ENCODE data around the gene ASIC2. TPM values are rescaled to one million over a fixed set of nuclear protein-coding genes. Genes with fewer than 3 reads are reported as not detected.

The ASIC2 gene
- total and polyA plus RNA-seq, 2 donors (not counting 1 experiment from before 2014, with no cell fraction given), result not detected

GRCh38 chr17:33234233-33234632, 58.9 kb downstream of the ASIC2 start:
- intact Hi-C loops (cut with micrococcal nuclease), result no loop called here
- H3K27ac Mint-ChIP-seq, result no peak overlapping the region
- no peaks in the 10 kb centered on the region for H4K20me1 ChIP-seq (ENCODE audit: control insufficient read depth, insufficient read depth, low read length, poor library complexity, severe bottlenecking)
- no peaks in the 10 kb centered on the region for H3K9me3 Mint-ChIP-seq (ENCODE audit: insufficient read depth)
- no peak overlapping the region for H3K4me3 ChIP-seq (ENCODE audit: control extremely low read depth in 1 of 5, extremely low read depth in 1 of 5, insufficient read depth in 1 of 5, low read depth in 2 of 5, low read length in 4 of 5)
- ChIA-PET POLR2A (no interaction called here), CTCF (no interaction called here)
- no peak overlapping the region for H3K4me3 Mint-ChIP-seq
- no peaks in the 10 kb centered on the region for H3K79me2 ChIP-seq (ENCODE audit: control insufficient read depth, insufficient read depth, low read length)
- H3K27me3 Mint-ChIP-seq, result peaks cover 10% of the 10 kb centered on the region
- H3K9me3 ChIP-seq (ENCODE audit: control extremely low read depth in 1 of 3, control insufficient read depth in 2 of 3, insufficient read depth in 1 of 3, low read length in 2 of 3), result peaks cover 0 to 7% (median 0%) of the 10 kb centered on the region in 3 donors
- H3K9ac ChIP-seq (ENCODE audit: low read length), result no peak overlapping the region
- no peak overlapping the region for H2AFZ ChIP-seq (ENCODE audit: insufficient read depth, low read depth, low read length, poor library complexity, severe bottlenecking)
- no peaks in the 10 kb centered on the region for H3K4me1 Mint-ChIP-seq
- no peak overlapping the region for H3K4me2 ChIP-seq (replicated peaks; ENCODE audit: low read depth, low read length, poor library complexity, severe bottlenecking)
- ATAC-seq (ENCODE audit: low read depth) (no peak), DNase-seq (no peak)
- no peaks in the 10 kb centered on the region for H3K27me3 ChIP-seq (replicated peaks in 1 of 4; ENCODE audit: control extremely low read depth in 1 of 4, control insufficient read depth in 3 of 4, insufficient read depth in 4 of 4, low read length in 3 of 4)
- H3K4me1 ChIP-seq (ENCODE audit: control insufficient read depth in 2 of 2, insufficient read depth in 2 of 2, low read length in 2 of 2), result no peaks in the 10 kb centered on the region
- no peaks in the 10 kb centered on the region for H3K36me3 ChIP-seq (replicated peaks in 1 of 2; ENCODE audit: control extremely low read depth in 1 of 2, control insufficient read depth in 1 of 2, extremely low read depth in 1 of 2, insufficient read depth in 2 of 2, low read length in 1 of 2)
- WGBS (ENCODE audit: insufficient coverage), result 83% methylated on average over 3 of the region's 4 CpGs
- TF ChIP-seq CTCF (IDR thresholded peaks at IDR 0.05) (no peak), EZH2 (IDR thresholded peaks at IDR 0.05; ENCODE audit: borderline replicate concordance, insufficient read depth, low read depth, low read length, poor library complexity, severe bottlenecking) (no peak)
- H3K27ac ChIP-seq (ENCODE audit: low read length in 2 of 2), result no peak overlapping the region

- ATAC-seq (ENCODE audit: low read depth) (no peak), DNase-seq (no peak)
- H3K27me3 Mint-ChIP-seq, result peaks cover 11% of the 10 kb centered on the region
- TF ChIP-seq EZH2 (IDR thresholded peaks at IDR 0.05; ENCODE audit: borderline replicate concordance, insufficient read depth, low read depth, low read length, poor library complexity, severe bottlenecking) (no peak), CTCF (IDR thresholded peaks at IDR 0.05) (no peak)
- Histone ChIP-seq H3K9me3 (ENCODE audit: control extremely low read depth in 1 of 3, control insufficient read depth in 2 of 3, insufficient read depth in 1 of 3, low read length in 2 of 3) (peaks cover 0 to 7% (median 0%) of the 10 kb centered on the region in 3 donors), H4K20me1 (ENCODE audit: control insufficient read depth, insufficient read depth, low read length, poor library complexity, severe bottlenecking) (no peaks in the 10 kb centered on the region), H3K4me2 (replicated peaks; ENCODE audit: low read depth, low read length, poor library complexity, severe bottlenecking) (no peak overlapping the region), H3K79me2 (ENCODE audit: control insufficient read depth, insufficient read depth, low read length) (no peaks in the 10 kb centered on the region), H3K27ac (ENCODE audit: low read length in 2 of 2) (no peak overlapping the region), H3K4me3 (ENCODE audit: control extremely low read depth in 1 of 5, extremely low read depth in 1 of 5, insufficient read depth in 1 of 5, low read depth in 2 of 5, low read length in 4 of 5) (no peak overlapping the region), H3K4me1 (ENCODE audit: control insufficient read depth in 2 of 2, insufficient read depth in 2 of 2, low read length in 2 of 2) (no peaks in the 10 kb centered on the region), H3K27me3 (replicated peaks in 1 of 4; ENCODE audit: control extremely low read depth in 1 of 4, control insufficient read depth in 3 of 4, insufficient read depth in 4 of 4, low read length in 3 of 4) (no peaks in the 10 kb centered on the region), H3K36me3 (replicated peaks in 1 of 2; ENCODE audit: control extremely low read depth in 1 of 2, control insufficient read depth in 1 of 2, extremely low read depth in 1 of 2, insufficient read depth in 2 of 2, low read length in 1 of 2) (no peaks in the 10 kb centered on the region), H2AFZ (ENCODE audit: insufficient read depth, low read depth, low read length, poor library complexity, severe bottlenecking) (no peak overlapping the region), H3K9ac (ENCODE audit: low read length) (no peak overlapping the region)
- H3K4me1 Mint-ChIP-seq, result no peaks in the 10 kb centered on the region
- H3K9me3 Mint-ChIP-seq (ENCODE audit: insufficient read depth), result no peaks in the 10 kb centered on the region
- no peak overlapping the region for H3K27ac Mint-ChIP-seq
- H3K4me3 Mint-ChIP-seq, result no peak overlapping the region
- ChIA-PET POLR2A (no interaction called here), CTCF (no interaction called here)
- WGBS (ENCODE audit: insufficient coverage), result 62% methylated on average over 3 of the region's 5 CpGs
- intact Hi-C loops (cut with micrococcal nuclease), result no loop called here
These were observed 59.3 kb downstream of the ASIC2 start for GRCh38 chr17:33233811-33234177.
